ACC112 (cell line): Measurements from ENCODE around the gene HTR2C.
"Not testable (repeated sequence)": the region's sequence is repeated elsewhere in the genome, so short reads cannot be mapped to it uniquely, and the experiment has no call there.

Source experiments
- H2AFZ ChIP-seq: fragments of 200-600 bp; sonication (generic); one replicate; pipeline ENCODE4 v1.6.0; 2017; ENCODE audit warnings: antibody characterized with exemption, low read length; ENCODE audit not compliant: unreplicated experiment
- H3K27ac ChIP-seq: fragments of 200-600 bp; sonication (generic); 2 replicates; pipeline ENCODE4 v1.5.1; 2014; ENCODE audit warnings: low read depth, mild to moderate bottlenecking, antibody characterized with exemption, low read length, moderate library complexity
- H3K27me3 ChIP-seq: fragments of 200-600 bp; sonication (generic); 2 replicates; pipeline ENCODE4 v1.6.1; 2014; ENCODE audit warnings: mild to moderate bottlenecking, antibody characterized with exemption, low read length, moderate library complexity, mixed read lengths; ENCODE audit not compliant: insufficient read depth
- H3K36me3 ChIP-seq: fragments of 200-600 bp; sonication (generic); 2 replicates; pipeline ENCODE4 v1.6.1; 2016; ENCODE audit warnings: mild to moderate bottlenecking, antibody characterized with exemption, low read length, moderate library complexity, mixed read lengths; ENCODE audit not compliant: insufficient read depth
- H3K4me1 ChIP-seq: fragments of 200-600 bp; sonication (generic); one replicate; pipeline ENCODE4 v1.6.1; 2016; ENCODE audit warnings: low read length, mixed read lengths; ENCODE audit not compliant: insufficient read depth, unreplicated experiment, control insufficient read depth
- H3K4me3 ChIP-seq: fragments of 200-600 bp; sonication (generic); 2 replicates; pipeline ENCODE4 v1.5.1; 2014; ENCODE audit warnings: mild to moderate bottlenecking, low read depth, low read length
- H3K79me2 ChIP-seq: fragments of 200-600 bp; sonication (generic); one replicate; pipeline ENCODE4 v1.6.0; 2016; ENCODE audit warnings: low read length; ENCODE audit not compliant: control insufficient read depth, unreplicated experiment, insufficient read depth

Gene HTR2C

DNA sequence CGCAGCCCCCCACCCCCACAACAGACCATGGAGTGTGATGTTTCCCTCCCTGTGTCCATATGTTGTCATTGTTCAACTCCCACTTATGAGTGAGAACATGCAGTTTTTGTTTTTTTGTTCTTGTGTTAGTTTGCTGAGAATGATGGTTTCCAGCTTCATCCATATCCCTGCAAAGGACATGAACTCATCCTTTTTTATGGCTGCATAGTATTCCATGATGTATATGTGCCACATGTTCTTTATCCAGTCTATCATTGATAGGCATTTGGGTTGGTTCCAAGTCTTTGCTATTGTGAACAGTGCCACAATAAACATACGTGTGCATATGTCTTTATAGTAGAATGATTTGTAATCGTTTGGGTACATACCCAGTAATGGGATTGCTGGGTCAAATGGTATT lies 353.2 kb downstream of the HTR2C start:
- H3K27me3 ChIP-seq, H3K79me2 ChIP-seq, H3K4me1 ChIP-seq, H3K36me3 ChIP-seq, H2AFZ ChIP-seq, H3K27ac ChIP-seq, H3K4me3 ChIP-seq: not testable (repeated sequence)

DNA sequence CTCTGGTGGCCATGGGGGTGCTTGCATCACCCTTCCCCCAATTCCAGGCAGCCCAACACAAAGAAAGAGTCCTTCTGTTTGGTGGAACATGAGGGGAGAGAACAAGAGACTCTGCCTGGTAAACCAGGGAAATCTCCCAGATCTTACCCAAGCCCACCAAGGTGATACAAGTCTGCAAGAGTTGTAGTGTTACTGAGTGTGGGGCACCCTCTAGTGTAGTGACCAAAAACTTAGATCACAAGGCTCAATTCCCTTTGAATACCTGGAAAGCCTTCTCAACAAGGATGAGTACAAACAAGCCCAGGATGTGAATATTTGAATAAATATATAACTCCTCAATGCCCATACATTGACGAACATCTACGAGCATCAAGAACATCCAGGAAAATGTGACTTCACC lies 368.8 kb downstream of the HTR2C start:
- Histone ChIP-seq H3K4me3 (no peak overlapping the region), H2AFZ (no peak overlapping the region), H3K4me1 (no peaks in the 10 kb centered on the region), H3K36me3 (no peaks in the 10 kb centered on the region), H3K27ac (no peak overlapping the region), H3K79me2 (no peaks in the 10 kb centered on the region), H3K27me3 (no peaks in the 10 kb centered on the region)
